ENCODE data around the gene EIF4G3.

- TF ChIP-seq, protein P1, sequence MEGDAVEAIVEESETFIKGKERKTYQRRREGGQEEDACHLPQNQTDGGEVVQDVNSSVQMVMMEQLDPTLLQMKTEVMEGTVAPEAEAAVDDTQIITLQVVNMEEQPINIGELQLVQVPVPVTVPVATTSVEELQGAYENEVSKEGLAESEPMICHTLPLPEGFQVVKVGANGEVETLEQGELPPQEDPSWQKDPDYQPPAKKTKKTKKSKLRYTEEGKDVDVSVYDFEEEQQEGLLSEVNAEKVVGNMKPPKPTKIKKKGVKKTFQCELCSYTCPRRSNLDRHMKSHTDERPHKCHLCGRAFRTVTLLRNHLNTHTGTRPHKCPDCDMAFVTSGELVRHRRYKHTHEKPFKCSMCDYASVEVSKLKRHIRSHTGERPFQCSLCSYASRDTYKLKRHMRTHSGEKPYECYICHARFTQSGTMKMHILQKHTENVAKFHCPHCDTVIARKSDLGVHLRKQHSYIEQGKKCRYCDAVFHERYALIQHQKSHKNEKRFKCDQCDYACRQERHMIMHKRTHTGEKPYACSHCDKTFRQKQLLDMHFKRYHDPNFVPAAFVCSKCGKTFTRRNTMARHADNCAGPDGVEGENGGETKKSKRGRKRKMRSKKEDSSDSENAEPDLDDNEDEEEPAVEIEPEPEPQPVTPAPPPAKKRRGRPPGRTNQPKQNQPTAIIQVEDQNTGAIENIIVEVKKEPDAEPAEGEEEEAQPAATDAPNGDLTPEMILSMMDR (IDR thresholded peaks at IDR 0.05): no peak
- TF ChIP-seq POLR2AphosphoS5 (IDR thresholded peaks at IDR 0.05; ENCODE audit: insufficient read depth in 1 of 2, low read depth in 1 of 2) (no peak), POLR2A (IDR thresholded peaks at IDR 0.05) (no peak)
Observed at GRCh38 chr1:21095976-21096375, 80.7 kb downstream of the EIF4G3 start.
